SK-N-MC (cell line): ENCODE data around the gene SCAF4.

ENCODE experiments used
- DNase-seq: peaks from one replicate; pipeline ENCODE4 v3.0.0-alpha.2; 2011; ENCODE audit warnings: low read depth, low spot score
- H3K27ac ChIP-seq: fragments of 200-600 bp; sonication (generic); 2 replicates; pipeline ENCODE4 v1.5.1; 2016; ENCODE audit warnings: mixed run types
- H3K36me3 ChIP-seq: fragments of 200-600 bp; sonication (generic); 2 replicates; pipeline ENCODE4 v1.6.1; 2017; ENCODE audit warnings: antibody characterized with exemption, low read length, mixed read lengths; ENCODE audit not compliant: insufficient read depth
- H3K4me3 ChIP-seq: fragments of 200-600 bp; sonication (generic); 2 replicates; pipeline ENCODE4 v1.5.1; 2016
- H3K9ac ChIP-seq: fragments of 200-600 bp; sonication (generic); 2 replicates; pipeline ENCODE4 v1.8.0; 2017; ENCODE audit warnings: mixed run types, mixed read lengths; ENCODE audit not compliant: insufficient read length
- H3K9me3 ChIP-seq: fragments of 200-600 bp; sonication (generic); 2 replicates; pipeline ENCODE4 v1.6.1; 2017; ENCODE audit warnings: low read depth, mild to moderate bottlenecking, antibody characterized with exemption, low read length, moderate library complexity, mixed read lengths
- EZH2 ChIP-seq: fragments of 200-600 bp; sonication (generic); IDR thresholded peaks from one replicate; pipeline ENCODE4 v1.6.1; 2017; ENCODE audit warnings: antibody characterized with exemption
- FOXP2 ChIP-seq: optimal IDR thresholded peaks from 2 replicates; pipeline ENCODE3; 2011; ENCODE audit warnings: mild to moderate bottlenecking, moderate library complexity; ENCODE audit not compliant: insufficient read depth; ENCODE audit errors: extremely low read length, control extremely low read depth
- POLR2AphosphoS5 ChIP-seq: IDR thresholded peaks from 2 replicates; pipeline ENCODE4 v1.6.1; 2012; ENCODE audit warnings: mild to moderate bottlenecking, low read depth, low read length, borderline replicate concordance

Gene SCAF4

GRCh38 chr21:31726407-31726806 is 5.5 kb downstream of the SCAF4 start:
- DNase-seq = no peak
- Histone ChIP-seq H3K27ac (no peak overlapping the region), H3K4me3 (no peak overlapping the region), H3K9me3 (peaks cover 6% of the 10 kb centered on the region; the same call in 1 of the 2 replicates), H3K36me3 (peaks cover 60% of the 10 kb centered on the region), H3K9ac (no peak overlapping the region)
- TF ChIP-seq FOXP2 (no peak), EZH2 (no peak)

GRCh38 chr21:31725202-31725839 is 6.6 kb downstream of the SCAF4 start:
- peaks cover 6% of the 10 kb centered on the region; the same call in 1 of the 2 replicates for H3K9me3 ChIP-seq
- no peak overlapping the region for H3K27ac ChIP-seq
- DNase-seq = no peak
- peaks cover 67% of the 10 kb centered on the region for H3K36me3 ChIP-seq
- no peak for TF ChIP-seq EZH2
- H3K4me3 ChIP-seq = no peak overlapping the region
- H3K9ac ChIP-seq = no peak overlapping the region

- Histone ChIP-seq H3K4me3 (no peak overlapping the region), H3K36me3 (peaks cover 68% of the 10 kb centered on the region), H3K9ac (no peak overlapping the region), H3K27ac (no peak overlapping the region), H3K9me3 (0 out of 2 replicates have a peak, but pooled peaks cover 3% of the 10 kb centered on the region)
- DNase-seq = no peak
- TF ChIP-seq EZH2 = no peak
- no peak for TF ChIP-seq FOXP2
- TF ChIP-seq POLR2AphosphoS5 = no peak
These were observed 7.4 kb downstream of the SCAF4 start for GRCh38 chr21:31724552-31724951.

GRCh38 chr21:31721381-31721780 is 10.5 kb downstream of the SCAF4 start:
- DNase-seq = no peak

GRCh38 chr21:31720739-31721138 is 11.2 kb downstream of the SCAF4 start:
- TF ChIP-seq EZH2 (no peak), FOXP2 (no peak), POLR2AphosphoS5 (no peak)
- Histone ChIP-seq H3K9me3 (no peaks in the 10 kb centered on the region), H3K9ac (no peak overlapping the region), H3K27ac (no peak overlapping the region), H3K36me3 (peaks cover 38% of the 10 kb centered on the region), H3K4me3 (no peak overlapping the region)
- DNase-seq = no peak

More at GRCh38 chr21:31721381-31721780, 10.5 kb downstream of the SCAF4 start:
- H3K4me3 ChIP-seq = no peak overlapping the region
- H3K27ac ChIP-seq = no peak overlapping the region
- TF ChIP-seq POLR2AphosphoS5 (no peak), EZH2 (no peak), FOXP2 (no peak)
- 0 out of 2 replicates have a peak, but pooled peaks cover 2% of the 10 kb centered on the region for H3K9me3 ChIP-seq
- H3K36me3 ChIP-seq = peaks cover 41% of the 10 kb centered on the region
- no peak overlapping the region for H3K9ac ChIP-seq

DNA sequence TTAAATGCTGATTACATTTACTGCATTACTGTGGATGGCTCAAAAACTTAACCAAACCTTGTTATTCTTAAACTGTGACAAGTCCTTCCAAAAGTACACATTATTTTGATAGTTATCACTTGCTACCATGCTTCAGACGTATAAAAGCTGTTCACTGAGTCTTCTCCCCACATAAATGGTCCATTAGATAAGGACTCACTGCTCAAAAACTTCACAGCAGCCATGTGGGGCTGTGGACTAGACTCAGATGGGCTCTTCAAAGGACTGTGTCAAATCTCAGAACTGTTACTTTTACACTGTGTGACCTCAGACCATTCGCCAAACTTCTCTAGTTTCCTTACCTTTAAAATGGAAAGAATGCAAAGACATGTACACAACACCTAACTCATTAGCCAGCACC is 11.6 kb downstream of the SCAF4 start:
- Histone ChIP-seq H3K36me3 (peaks cover 35% of the 10 kb centered on the region), H3K9ac (no peak overlapping the region), H3K27ac (no peak overlapping the region), H3K4me3 (no peak overlapping the region), H3K9me3 (no peaks in the 10 kb centered on the region)
- DNase-seq = no peak
- TF ChIP-seq EZH2 (no peak), FOXP2 (no peak), POLR2AphosphoS5 (no peak)

DNA sequence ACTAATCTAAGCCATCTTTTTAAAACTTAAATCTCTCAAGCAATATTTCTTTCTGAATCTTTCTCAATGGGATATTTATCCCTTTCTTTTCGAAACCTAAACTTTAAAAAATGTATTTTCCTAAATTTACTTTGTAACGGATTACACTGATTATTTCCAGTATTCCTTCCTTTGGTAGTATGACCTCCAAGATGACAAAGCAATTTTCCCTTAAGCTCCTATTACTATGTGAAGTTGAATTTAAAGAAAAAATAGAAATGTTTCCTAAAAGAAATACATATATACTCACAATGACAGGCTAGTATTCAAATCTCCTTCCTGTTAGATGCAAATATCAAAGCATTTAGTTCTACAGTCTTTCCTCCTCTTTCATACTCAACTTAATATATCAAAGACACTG is 15.8 kb downstream of the SCAF4 start:
- Histone ChIP-seq H3K9me3 (no peaks in the 10 kb centered on the region), H3K9ac (no peak overlapping the region), H3K27ac (peak overlapping the region; percentile 12; the same call in 1 of the 2 replicates), H3K4me3 (no peak overlapping the region), H3K36me3 (peaks cover 13% of the 10 kb centered on the region)
- DNase-seq = no peak
- TF ChIP-seq EZH2 (no peak), FOXP2 (no peak), POLR2AphosphoS5 (no peak)

- DNase-seq = no peak
- H3K27ac ChIP-seq = no peak overlapping the region; the same call in 1 of the 2 replicates
- H3K4me3 ChIP-seq = no peak overlapping the region
- H3K9ac ChIP-seq = no peak overlapping the region
- H3K36me3 ChIP-seq = peaks cover 3% of the 10 kb centered on the region; the same call in 1 of the 2 replicates
- H3K9me3 ChIP-seq = no peaks in the 10 kb centered on the region
- no peak for TF ChIP-seq EZH2
- TF ChIP-seq POLR2AphosphoS5 = no peak
- TF ChIP-seq FOXP2 = no peak
These were observed 17.1 kb downstream of the SCAF4 start for GRCh38 chr21:31714741-31715365.

DNA sequence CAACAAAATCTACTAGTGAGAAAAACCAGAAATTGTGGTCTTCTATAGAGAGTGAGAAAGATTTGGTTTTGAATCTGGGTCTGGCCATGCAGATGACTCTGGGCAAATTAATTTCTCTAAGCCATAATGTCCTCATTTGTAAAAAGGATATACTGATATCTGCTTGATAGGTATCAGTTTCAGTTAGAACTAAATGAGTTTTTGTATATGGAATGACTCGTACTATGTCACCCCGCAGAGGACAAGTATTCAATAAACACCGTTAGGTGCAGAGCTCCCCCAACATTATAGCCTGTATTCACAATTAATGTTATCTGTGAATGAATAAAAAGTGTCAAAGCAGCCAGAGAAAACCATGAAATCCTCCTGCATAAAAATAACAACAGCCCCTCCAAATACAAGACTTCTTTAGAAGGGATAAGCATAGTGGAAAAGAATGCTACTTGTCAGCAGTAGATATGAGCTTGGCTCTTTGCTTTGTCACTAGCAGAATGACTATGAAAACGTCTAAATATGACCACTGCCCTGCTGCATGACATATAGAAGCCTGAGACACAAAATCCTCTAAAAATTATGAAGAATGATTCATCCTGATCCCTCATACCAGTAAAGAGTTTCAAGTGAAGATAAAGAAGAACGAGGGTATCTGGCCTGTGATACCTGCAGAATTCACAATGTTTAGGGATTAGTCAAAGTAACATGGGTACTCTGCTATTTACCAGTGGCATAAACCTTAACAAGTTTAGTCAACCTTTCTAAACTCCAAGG is 17.8 kb downstream of the SCAF4 start:
- Histone ChIP-seq H3K9me3 (no peaks in the 10 kb centered on the region), H3K9ac (no peak overlapping the region), H3K27ac (peak overlapping the region; percentile 19; the same call in 1 of the 2 replicates), H3K4me3 (no peak overlapping the region), H3K36me3 (no peaks in the 10 kb centered on the region)
- no peak for TF ChIP-seq POLR2AphosphoS5
- no peak for TF ChIP-seq EZH2
- TF ChIP-seq FOXP2 = no peak
- DNase-seq = no peak
